ENCODE measurements around the gene SCYL2. TPM values are rescaled to one million over a fixed set of nuclear protein-coding genes. Genes with fewer than 3 reads are reported as not detected.

The SCYL2 gene
- total RNA-seq, 1 experiment from 2014 or later: 37.1 TPM

DNA sequence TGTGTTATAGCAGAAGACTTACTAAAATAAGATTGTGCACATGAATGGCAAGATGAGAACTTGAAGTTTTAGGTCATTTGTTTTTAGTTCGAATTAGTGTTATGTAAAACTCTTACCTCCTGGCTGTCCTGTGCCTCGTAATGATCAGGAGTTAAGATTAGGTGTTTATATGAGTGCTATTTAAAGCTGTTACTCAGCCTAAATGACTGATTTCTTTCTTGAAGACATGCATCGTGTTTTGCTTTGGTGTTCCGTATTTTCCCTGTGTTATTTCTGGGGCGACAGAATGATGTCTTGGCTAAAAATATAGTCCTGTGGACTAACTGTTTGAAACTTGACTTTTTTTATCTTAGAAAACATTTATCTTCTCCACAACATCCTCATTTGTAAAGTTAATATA, 22.1 kb downstream of the SCYL2 start:
- no peak overlapping the region for H3K4me3 Mint-ChIP-seq
- TF ChIP-seq, protein P1, sequence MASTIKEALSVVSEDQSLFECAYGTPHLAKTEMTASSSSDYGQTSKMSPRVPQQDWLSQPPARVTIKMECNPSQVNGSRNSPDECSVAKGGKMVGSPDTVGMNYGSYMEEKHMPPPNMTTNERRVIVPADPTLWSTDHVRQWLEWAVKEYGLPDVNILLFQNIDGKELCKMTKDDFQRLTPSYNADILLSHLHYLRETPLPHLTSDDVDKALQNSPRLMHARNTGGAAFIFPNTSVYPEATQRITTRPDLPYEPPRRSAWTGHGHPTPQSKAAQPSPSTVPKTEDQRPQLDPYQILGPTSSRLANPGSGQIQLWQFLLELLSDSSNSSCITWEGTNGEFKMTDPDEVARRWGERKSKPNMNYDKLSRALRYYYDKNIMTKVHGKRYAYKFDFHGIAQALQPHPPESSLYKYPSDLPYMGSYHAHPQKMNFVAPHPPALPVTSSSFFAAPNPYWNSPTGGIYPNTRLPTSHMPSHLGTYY (CRISPR knock-in tag; IDR thresholded peaks at IDR 0.05): no peak
- TF ChIP-seq TCF7 (CRISPR knock-in tag; IDR thresholded peaks at IDR 0.05; ENCODE audit: low read depth) (no peak), ZNF416 (CRISPR knock-in tag; IDR thresholded peaks at IDR 0.05) (no peak), NR3C1 (CRISPR knock-in tag; conservative IDR thresholded peaks at IDR 0.05; ENCODE audit: low read depth) (no peak), ZNF423 (CRISPR knock-in tag; IDR thresholded peaks at IDR 0.05) (no peak), MYBL2 (CRISPR knock-in tag; IDR thresholded peaks at IDR 0.05) (no peak), ZNF232 (CRISPR knock-in tag; IDR thresholded peaks at IDR 0.05) (no peak)
- TF ChIP-seq, protein P2, sequence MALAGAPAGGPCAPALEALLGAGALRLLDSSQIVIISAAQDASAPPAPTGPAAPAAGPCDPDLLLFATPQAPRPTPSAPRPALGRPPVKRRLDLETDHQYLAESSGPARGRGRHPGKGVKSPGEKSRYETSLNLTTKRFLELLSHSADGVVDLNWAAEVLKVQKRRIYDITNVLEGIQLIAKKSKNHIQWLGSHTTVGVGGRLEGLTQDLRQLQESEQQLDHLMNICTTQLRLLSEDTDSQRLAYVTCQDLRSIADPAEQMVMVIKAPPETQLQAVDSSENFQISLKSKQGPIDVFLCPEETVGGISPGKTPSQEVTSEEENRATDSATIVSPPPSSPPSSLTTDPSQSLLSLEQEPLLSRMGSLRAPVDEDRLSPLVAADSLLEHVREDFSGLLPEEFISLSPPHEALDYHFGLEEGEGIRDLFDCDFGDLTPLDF (CRISPR knock-in tag; IDR thresholded peaks at IDR 0.05): no peak
- TF ChIP-seq, protein P3, sequence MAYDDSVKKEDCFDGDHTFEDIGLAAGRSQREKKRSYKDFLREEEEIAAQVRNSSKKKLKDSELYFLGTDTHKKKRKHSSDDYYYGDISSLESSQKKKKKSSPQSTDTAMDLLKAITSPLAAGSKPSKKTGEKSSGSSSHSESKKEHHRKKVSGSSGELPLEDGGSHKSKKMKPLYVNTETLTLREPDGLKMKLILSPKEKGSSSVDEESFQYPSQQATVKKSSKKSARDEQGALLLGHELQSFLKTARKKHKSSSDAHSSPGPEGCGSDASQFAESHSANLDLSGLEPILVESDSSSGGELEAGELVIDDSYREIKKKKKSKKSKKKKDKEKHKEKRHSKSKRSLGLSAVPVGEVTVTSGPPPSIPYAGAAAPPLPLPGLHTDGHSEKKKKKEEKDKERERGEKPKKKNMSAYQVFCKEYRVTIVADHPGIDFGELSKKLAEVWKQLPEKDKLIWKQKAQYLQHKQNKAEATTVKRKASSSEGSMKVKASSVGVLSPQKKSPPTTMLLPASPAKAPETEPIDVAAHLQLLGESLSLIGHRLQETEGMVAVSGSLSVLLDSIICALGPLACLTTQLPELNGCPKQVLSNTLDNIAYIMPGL (CRISPR knock-in tag; IDR thresholded peaks at IDR 0.05): no peak
- TF ChIP-seq, protein P4, sequence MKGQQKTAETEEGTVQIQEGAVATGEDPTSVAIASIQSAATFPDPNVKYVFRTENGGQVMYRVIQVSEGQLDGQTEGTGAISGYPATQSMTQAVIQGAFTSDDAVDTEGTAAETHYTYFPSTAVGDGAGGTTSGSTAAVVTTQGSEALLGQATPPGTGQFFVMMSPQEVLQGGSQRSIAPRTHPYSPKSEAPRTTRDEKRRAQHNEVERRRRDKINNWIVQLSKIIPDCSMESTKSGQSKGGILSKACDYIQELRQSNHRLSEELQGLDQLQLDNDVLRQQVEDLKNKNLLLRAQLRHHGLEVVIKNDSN (CRISPR knock-in tag; IDR thresholded peaks at IDR 0.05): no peak
- TF ChIP-seq, protein P5, sequence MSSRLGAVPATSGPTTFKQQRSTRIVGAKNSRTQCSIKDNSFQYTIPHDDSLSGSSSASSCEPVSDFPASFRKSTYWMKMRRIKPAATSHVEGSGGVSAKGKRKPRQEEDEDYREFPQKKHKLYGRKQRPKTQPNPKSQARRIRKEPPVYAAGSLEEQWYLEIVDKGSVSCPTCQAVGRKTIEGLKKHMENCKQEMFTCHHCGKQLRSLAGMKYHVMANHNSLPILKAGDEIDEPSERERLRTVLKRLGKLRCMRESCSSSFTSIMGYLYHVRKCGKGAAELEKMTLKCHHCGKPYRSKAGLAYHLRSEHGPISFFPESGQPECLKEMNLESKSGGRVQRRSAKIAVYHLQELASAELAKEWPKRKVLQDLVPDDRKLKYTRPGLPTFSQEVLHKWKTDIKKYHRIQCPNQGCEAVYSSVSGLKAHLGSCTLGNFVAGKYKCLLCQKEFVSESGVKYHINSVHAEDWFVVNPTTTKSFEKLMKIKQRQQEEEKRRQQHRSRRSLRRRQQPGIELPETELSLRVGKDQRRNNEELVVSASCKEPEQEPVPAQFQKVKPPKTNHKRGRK (CRISPR knock-in tag; IDR thresholded peaks at IDR 0.05; ENCODE audit: borderline replicate concordance): no peak
- H3K4me1 Mint-ChIP-seq: no peaks in the 10 kb centered on the region
- H3K9me3 Mint-ChIP-seq: peaks cover 5% of the 10 kb centered on the region
- no peak for DNase-seq (ENCODE audit: low spot score)
- no peaks in the 10 kb centered on the region for H3K27me3 Mint-ChIP-seq (ENCODE audit: low read depth)
- no peak overlapping the region for H3K27ac Mint-ChIP-seq
- H3K36me3 Mint-ChIP-seq: peaks cover 20% of the 10 kb centered on the region
- ChIA-PET CTCF (interaction anchor here (0.8 to 1.0 kb wide), 2 partner anchors 9 to 116 kb away, joined by 3 read pairs; no protein-coding TSS in a partner anchor), POLR2A (no interaction called here)
- ATAC-seq: no peak

DNA sequence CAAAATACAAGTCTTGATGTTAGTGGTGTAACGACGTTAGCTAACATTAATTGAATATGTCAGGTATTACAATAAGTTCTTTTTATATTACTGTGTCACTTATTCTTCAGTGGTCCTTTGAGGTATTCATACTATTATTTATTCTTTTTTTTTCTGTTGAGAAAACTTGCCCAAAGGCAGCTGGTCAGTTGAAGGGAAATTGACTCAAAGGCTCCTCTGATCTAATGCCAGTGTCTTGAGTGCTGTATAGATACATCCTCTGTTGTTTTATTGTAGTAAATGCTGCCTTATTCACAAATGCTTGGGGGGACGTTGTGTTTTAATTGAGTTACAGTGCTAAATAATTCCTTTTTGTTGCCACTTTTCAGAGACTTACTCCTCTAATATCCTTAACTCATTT, 23.0 kb downstream of the SCYL2 start:
- Mint-ChIP-seq H3K27ac (no peak overlapping the region), H3K27me3 (ENCODE audit: low read depth) (no peaks in the 10 kb centered on the region), H3K4me3 (no peak overlapping the region), H3K36me3 (peaks cover 21% of the 10 kb centered on the region), H3K9me3 (peaks cover 5% of the 10 kb centered on the region), H3K4me1 (no peaks in the 10 kb centered on the region)
- CTCF ChIA-PET: interaction anchor here (1.0 kb wide), 1 partner anchor 115 kb away, joined by 3 read pairs; no protein-coding TSS in a partner anchor
- POLR2A ChIA-PET: no interaction called here
- DNase-seq (ENCODE audit: low spot score) (no peak), ATAC-seq (no peak)
- TF ChIP-seq, protein P6, sequence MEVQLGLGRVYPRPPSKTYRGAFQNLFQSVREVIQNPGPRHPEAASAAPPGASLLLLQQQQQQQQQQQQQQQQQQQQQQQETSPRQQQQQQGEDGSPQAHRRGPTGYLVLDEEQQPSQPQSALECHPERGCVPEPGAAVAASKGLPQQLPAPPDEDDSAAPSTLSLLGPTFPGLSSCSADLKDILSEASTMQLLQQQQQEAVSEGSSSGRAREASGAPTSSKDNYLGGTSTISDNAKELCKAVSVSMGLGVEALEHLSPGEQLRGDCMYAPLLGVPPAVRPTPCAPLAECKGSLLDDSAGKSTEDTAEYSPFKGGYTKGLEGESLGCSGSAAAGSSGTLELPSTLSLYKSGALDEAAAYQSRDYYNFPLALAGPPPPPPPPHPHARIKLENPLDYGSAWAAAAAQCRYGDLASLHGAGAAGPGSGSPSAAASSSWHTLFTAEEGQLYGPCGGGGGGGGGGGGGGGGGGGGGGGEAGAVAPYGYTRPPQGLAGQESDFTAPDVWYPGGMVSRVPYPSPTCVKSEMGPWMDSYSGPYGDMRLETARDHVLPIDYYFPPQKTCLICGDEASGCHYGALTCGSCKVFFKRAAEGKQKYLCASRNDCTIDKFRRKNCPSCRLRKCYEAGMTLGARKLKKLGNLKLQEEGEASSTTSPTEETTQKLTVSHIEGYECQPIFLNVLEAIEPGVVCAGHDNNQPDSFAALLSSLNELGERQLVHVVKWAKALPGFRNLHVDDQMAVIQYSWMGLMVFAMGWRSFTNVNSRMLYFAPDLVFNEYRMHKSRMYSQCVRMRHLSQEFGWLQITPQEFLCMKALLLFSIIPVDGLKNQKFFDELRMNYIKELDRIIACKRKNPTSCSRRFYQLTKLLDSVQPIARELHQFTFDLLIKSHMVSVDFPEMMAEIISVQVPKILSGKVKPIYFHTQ (CRISPR knock-in tag; IDR thresholded peaks at IDR 0.05): no peak
- TF ChIP-seq, protein P7, sequence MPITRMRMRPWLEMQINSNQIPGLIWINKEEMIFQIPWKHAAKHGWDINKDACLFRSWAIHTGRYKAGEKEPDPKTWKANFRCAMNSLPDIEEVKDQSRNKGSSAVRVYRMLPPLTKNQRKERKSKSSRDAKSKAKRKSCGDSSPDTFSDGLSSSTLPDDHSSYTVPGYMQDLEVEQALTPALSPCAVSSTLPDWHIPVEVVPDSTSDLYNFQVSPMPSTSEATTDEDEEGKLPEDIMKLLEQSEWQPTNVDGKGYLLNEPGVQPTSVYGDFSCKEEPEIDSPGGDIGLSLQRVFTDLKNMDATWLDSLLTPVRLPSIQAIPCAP (CRISPR knock-in tag; IDR thresholded peaks at IDR 0.05): no peak
- TF ChIP-seq NFYB (CRISPR knock-in tag; conservative IDR thresholded peaks at IDR 0.05; ENCODE audit: low read depth) (no peak), TEAD4 (CRISPR knock-in tag; IDR thresholded peaks at IDR 0.05) (no peak)
- TF ChIP-seq, protein P8, sequence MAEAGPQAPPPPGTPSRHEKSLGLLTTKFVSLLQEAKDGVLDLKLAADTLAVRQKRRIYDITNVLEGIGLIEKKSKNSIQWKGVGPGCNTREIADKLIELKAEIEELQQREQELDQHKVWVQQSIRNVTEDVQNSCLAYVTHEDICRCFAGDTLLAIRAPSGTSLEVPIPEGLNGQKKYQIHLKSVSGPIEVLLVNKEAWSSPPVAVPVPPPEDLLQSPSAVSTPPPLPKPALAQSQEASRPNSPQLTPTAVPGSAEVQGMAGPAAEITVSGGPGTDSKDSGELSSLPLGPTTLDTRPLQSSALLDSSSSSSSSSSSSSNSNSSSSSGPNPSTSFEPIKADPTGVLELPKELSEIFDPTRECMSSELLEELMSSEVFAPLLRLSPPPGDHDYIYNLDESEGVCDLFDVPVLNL (CRISPR knock-in tag; IDR thresholded peaks at IDR 0.05; ENCODE audit: borderline replicate concordance, low read depth): no peak

Data from WTC11 (cell line).